Measurements from ENCODE around the gene FERMT1. TPM values are rescaled to one million over a fixed set of nuclear protein-coding genes. Genes with fewer than 3 reads are reported as not detected.

FERMT1 gene
- total and polyA plus RNA-seq, 2 donors (not counting 3 experiments of a cell fraction or from before 2014, with no cell fraction given), result 0.11 to 1.5 TPM

DNA sequence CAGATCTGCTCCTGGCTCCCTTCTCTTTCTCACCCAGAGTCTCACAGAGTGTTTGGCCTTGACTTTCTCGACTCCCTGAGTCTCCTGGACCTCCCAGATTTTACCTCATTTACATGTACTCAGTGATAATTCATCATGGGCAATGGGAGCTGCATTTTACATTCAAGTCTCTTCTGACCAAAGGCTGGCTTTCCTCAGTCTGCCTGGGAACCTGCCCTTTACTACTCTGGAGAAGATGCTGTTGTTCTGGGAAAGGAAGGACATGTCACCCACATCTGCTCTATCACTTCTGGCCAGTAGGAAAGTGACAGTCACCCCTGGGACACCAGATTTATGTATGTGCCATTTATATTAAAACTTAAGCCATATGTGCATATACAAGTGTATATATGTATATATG lies 76.4 kb downstream of the FERMT1 start:
- CTCF ChIA-PET, result no interaction called here
- TF ChIP-seq, protein P1, sequence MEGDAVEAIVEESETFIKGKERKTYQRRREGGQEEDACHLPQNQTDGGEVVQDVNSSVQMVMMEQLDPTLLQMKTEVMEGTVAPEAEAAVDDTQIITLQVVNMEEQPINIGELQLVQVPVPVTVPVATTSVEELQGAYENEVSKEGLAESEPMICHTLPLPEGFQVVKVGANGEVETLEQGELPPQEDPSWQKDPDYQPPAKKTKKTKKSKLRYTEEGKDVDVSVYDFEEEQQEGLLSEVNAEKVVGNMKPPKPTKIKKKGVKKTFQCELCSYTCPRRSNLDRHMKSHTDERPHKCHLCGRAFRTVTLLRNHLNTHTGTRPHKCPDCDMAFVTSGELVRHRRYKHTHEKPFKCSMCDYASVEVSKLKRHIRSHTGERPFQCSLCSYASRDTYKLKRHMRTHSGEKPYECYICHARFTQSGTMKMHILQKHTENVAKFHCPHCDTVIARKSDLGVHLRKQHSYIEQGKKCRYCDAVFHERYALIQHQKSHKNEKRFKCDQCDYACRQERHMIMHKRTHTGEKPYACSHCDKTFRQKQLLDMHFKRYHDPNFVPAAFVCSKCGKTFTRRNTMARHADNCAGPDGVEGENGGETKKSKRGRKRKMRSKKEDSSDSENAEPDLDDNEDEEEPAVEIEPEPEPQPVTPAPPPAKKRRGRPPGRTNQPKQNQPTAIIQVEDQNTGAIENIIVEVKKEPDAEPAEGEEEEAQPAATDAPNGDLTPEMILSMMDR (IDR thresholded peaks at IDR 0.05; ENCODE audit: extremely low read depth in 1 of 2, insufficient read depth in 1 of 2, low read depth in 1 of 2, low read length in 2 of 2), result no peak
- TF ChIP-seq FOS (IDR thresholded peaks at IDR 0.05; ENCODE audit: borderline replicate concordance, insufficient read depth, low read length) (no peak), POLR2A (IDR thresholded peaks at IDR 0.05; ENCODE audit: low read depth, low read length) (no peak), JUN (IDR thresholded peaks at IDR 0.05; ENCODE audit: borderline replicate concordance, insufficient read depth, insufficient read length, low read depth) (no peak), POLR2AphosphoS5 (IDR thresholded peaks at IDR 0.05; ENCODE audit: insufficient read depth, low read depth, low read length) (no peak), MYC (IDR thresholded peaks at IDR 0.05; ENCODE audit: low read depth, low read length) (no peak), GATA2 (IDR thresholded peaks at IDR 0.05; ENCODE audit: insufficient read depth, insufficient read length, low read depth, low read length) (no peak), EZH2 (IDR thresholded peaks at IDR 0.05; ENCODE audit: borderline replicate concordance, low read depth, low read length, severe bottlenecking) (no peak)
- TF ChIP-seq, protein P2, sequence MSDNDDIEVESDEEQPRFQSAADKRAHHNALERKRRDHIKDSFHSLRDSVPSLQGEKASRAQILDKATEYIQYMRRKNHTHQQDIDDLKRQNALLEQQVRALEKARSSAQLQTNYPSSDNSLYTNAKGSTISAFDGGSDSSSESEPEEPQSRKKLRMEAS (IDR thresholded peaks at IDR 0.05; ENCODE audit: insufficient read depth, insufficient read length), result no peak
- Histone ChIP-seq H3K9ac (replicated peaks; ENCODE audit: extremely low read depth, insufficient read depth, low read length) (no peak overlapping the region), H4K20me1 (replicated peaks; ENCODE audit: control insufficient read depth, extremely low read depth, insufficient read depth, low read length) (no peaks in the 10 kb centered on the region), H3K27me3 (ENCODE audit: control insufficient read depth in 2 of 2, insufficient read depth in 2 of 2, low read length in 2 of 2) (peaks cover 15 to 16% of the 10 kb centered on the region in 2 experiments), H3K36me3 (ENCODE audit: control insufficient read depth in 2 of 2, extremely low read depth in 1 of 2, insufficient read depth in 2 of 2, low read length in 2 of 2) (peaks cover 1 to 10% of the 10 kb centered on the region in 2 experiments), H3K4me2 (ENCODE audit: insufficient read depth, low read length) (no peak overlapping the region), H3K79me2 (ENCODE audit: control insufficient read depth, insufficient read depth, low read length) (no peaks in the 10 kb centered on the region), H3K9me3 (replicated peaks; ENCODE audit: control insufficient read depth, insufficient read depth, low read length) (no peaks in the 10 kb centered on the region), H2AFZ (ENCODE audit: low read depth, low read length) (no peak overlapping the region), H3K4me3 (replicated peaks in 1 of 3; ENCODE audit: insufficient read depth in 1 of 3, low read depth in 1 of 3, low read length in 3 of 3) (no peak overlapping the region), H3K9me1 (replicated peaks; ENCODE audit: control insufficient read depth, extremely low read depth, insufficient read depth, low read length) (no peaks in the 10 kb centered on the region), H3K27ac (ENCODE audit: insufficient read depth, low read depth, low read length) (no peak overlapping the region), H3K4me1 (ENCODE audit: control insufficient read depth, extremely low read depth, insufficient read depth, low read length) (no peaks in the 10 kb centered on the region)
- no TSS peak for BruUV-seq (replicated peaks)
- intact Hi-C loops (cut with micrococcal nuclease), result loop anchor here (5.0 kb wide), 1 partner anchor 1476 kb away; no protein-coding TSS in a partner anchor
- POLR2A ChIA-PET, result no interaction called here
- DNase-seq (ENCODE audit: low read depth, low spot score) (no peak), FAIRE-seq (no peak)
- dilution Hi-C loops (cut with MboI; ENCODE audit: extremely low pct_ligation_motif_present, low sequenced_read_pairs), result no loop called here

All from endothelial cell of umbilical vein (primary cell).